ENCODE measurements around the gene BLVRB.
"Not testable (repeated sequence)": the region's sequence is repeated elsewhere in the genome, so short reads cannot be mapped to it uniquely, and the experiment has no call there.

The BLVRB gene

DNA sequence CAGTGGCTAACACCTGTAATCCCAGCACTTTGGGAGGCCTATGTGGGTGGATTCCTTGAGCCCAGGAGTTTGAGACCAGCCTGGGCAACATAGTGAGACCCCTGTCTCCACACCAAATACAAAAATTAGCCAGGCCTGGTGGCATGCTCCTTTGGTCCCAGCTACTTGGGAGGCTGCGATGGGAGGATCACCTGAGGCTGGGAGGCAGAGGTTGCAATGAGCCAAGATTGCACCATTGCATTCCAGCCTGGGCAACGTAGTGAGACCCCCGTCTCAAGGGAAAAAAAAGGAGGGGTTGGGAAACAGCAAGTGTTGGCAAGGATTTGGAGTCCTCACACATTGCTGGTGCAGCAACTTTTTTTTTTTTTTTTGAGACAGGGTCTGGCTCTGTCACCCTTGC is 20.5 kb upstream of the BLVRB start:
- no peak for DNase-seq

DNA sequence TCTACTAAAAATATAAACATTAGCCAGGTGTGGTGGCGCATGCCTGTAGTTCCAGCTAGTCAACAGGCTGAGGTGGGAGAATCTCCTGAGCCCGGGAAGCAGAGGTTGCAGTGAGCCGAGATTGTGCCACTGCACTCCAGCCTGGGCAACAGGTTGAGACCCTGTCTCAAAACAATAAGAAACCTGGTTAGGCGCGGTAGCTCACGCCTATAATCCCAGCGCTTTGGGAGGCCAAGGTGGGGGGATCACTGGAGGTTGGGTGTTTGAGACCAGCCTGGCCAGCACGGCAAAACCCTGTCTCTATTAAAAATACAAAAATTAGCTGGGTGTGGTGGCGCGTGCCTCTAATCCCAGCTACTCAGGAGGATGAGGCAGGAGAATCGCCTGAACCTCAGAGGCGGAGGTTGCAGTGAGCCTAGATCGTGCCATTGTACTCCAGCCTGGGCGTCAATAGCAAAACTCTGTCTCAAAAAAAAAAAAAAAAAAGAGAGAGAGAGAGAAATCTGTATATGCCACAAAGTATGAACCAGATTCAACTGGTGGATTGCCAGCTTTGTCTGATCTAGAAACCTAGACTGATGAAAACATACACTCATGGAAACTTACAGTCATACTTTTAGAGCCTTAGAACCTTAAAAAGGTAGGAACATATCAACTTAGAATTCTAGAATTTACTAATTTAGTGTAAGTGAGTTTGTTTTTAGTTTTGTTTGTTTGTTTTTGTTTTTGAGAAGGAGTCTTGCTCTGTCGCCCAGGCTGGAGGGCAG is 10.5 kb upstream of the BLVRB start:
- DNase-seq: not testable (repeated sequence)

DNA sequence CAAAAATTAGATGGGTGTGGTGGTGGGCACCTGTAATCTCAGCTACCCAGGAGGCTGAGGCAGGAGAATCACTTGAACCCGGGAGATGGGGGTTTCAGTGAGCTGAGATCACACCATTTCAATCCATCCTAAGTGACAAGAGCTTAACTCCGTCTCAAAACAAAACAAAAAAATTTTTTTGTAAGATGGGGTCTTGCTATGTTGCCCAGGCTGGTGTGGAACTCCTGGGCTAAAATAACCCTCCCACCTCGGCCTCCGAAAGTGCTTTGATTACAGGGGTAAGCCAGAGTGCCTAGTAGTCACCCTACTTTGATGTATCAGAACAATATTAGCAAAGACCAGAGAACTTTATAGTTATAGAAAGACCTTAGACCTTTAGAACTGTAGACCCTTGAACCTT is 9.2 kb upstream of the BLVRB start:
- DNase-seq: no peak

- DNase-seq: no peak
Measured at GRCh38 chr19:40472516-40472915, 7.0 kb upstream of the BLVRB start.

DNA sequence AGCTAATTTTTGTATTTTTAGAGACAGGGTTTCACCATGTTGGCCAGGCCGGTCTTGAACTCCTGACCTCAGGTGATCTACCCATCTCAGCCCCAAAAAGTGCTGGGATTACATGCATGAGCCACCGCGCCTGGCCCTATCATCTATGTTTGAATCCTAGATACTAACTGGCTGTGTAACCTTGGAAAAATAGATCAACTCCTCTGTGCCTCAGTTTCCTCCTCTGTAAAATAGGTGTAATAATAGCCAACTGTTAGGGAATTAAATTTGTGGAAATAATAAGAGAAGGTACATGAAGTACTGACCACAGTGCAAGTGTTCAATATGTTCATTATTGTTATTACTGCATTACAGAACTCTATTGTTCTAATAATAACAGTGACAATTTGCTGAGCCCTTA is 5.6 kb upstream of the BLVRB start:
- no peak for DNase-seq

GRCh38 chr19:40469011-40469410 is 3.5 kb upstream of the BLVRB start:
- no peak for DNase-seq

GRCh38 chr19:40466985-40467734 is 1.6 kb upstream of the BLVRB start, which contains the start of gene SPTBN4:
TSS of gene SPTBN4 (plus strand) at chr19:40467001. CDS start at chr19:40472622, 5,621 bp downstream.
- no peak for DNase-seq

- no peak for DNase-seq
Measured at GRCh38 chr19:40466219-40466984, 857 bp upstream of the BLVRB start.

- DNase-seq: no peak
Measured at GRCh38 chr19:40465025-40465556, 454 bp downstream of the BLVRB start.

- peak; percentile 60 to 88 for DNase-seq
Measured at GRCh38 chr19:40464059-40465024, 1.2 kb downstream of the BLVRB start.

DNA sequence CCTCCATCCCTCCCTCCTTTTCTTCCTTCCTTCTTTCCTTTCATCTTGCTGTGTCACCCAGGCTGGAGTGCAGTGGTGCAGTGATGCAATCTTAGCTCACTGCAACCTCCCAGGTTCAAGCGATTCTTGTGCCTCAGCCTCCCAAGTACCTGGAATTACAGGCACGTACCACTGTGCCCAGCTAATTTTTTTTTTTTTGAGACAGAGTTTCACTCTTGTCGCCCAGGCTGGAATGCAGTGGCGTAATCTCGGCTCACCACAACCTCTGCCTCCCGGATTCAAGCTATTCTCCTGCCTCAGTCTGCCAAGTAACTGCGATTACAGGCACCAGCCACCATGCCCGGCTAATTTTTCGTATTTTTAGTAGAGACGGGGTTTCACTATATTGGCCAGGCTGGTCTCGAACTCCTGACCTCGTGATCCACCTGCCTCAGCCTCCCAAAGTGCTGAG is 1.9 kb downstream of the BLVRB start:
- not testable (repeated sequence) for DNase-seq

DNA sequence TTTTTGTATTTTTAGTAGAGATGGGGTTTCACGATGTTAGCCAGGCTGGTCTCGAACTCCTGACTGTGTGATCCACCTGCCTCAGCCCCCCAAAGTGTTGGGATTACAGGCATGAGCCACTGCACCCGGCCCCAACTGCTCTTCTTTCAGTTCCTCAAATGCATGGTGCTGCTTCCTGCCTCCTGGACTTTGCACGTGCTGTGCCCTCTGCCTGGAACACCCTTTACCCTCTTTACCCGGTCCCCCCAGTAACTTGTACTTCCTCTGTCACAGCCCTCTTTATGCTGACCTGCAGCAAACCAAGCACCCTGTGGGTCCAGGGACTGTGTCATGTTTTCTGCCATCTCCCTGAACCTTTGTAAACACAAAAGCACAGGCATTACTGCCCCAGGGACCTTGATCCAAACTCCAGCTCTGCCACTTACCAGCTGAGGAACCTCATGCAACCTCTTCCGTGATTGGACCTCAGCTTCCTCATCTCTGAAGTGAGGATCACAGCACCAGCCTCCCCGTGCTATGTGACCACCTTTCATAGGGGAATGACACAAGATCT is 3.8 kb downstream of the BLVRB start:
- no peak for DNase-seq

GRCh38 chr19:40460185-40460584 is 5.4 kb downstream of the BLVRB start:
- no peak for DNase-seq

DNA sequence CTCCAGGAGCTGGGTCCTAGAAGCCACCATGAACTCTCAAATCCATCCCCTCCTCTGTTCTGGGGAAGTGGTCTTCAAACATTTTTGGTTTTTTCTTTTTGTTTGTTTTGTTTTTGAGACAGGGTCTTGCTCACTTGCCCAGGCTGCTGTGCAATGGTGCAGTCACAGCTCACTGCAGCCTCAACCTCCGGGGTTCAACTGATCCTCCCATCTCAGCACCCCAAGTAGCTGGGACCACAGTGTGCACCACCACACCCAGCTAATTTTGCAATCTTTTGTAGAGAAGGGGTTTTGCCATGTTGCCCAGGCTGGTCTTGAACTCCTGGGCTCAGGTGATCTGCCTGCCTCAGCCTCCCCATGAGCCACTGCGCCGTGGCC is 7.0 kb downstream of the BLVRB start:
- no peak for DNase-seq

GRCh38 chr19:40457953-40458596 is 7.5 kb downstream of the BLVRB start:
- DNase-seq: no peak

- no peak for DNase-seq
Measured at GRCh38 chr19:40457048-40457447, 8.5 kb downstream of the BLVRB start.

DNA sequence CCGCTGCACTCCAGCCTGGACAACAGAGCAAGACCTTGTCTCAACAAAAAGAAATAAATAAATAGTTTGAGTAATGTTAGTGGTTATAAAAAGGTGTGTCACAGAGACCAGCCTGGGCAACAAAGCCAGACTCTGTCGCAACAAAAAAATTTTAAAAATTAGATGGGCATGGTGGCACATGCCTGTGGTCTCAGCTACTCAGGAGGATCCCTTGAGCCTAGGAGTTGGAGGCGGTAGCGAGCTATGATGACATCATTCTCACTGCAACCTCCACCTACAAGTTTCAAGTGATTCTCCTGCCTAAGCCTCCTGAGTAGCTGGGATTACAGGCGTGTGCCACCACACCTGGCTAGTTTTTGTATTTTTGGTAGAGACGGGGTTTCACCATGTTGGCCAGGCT is 11.6 kb downstream of the BLVRB start:
- DNase-seq: not testable (repeated sequence)

DNA sequence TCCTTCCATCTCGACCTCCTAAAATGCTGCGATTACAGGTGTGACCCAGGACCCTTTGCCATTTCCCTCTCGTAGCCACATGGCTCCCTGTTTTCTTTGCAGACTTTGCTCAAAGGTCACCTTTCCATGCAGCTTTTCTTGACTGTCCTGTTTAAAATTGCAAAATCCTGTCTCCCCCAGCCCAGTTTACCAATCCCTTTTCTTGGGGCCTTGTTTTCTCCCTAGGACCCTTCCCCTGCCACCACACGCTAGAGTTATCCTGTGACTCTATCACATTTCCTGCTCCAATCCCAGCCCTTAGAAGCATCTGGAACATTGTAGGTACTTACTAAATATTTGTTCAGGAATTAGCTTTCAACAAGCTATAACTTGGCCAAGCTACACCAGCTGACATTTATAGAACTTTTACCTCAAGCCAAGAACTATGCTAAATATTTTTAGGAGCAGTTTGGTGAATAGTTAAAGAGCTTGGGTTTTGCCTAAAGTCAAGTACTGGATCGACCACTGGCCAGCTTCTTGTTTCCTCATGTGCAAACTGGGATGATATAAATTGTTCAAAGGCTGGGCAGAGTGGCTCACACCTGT is 12.3 kb downstream of the BLVRB start:
- no peak for DNase-seq

DNA sequence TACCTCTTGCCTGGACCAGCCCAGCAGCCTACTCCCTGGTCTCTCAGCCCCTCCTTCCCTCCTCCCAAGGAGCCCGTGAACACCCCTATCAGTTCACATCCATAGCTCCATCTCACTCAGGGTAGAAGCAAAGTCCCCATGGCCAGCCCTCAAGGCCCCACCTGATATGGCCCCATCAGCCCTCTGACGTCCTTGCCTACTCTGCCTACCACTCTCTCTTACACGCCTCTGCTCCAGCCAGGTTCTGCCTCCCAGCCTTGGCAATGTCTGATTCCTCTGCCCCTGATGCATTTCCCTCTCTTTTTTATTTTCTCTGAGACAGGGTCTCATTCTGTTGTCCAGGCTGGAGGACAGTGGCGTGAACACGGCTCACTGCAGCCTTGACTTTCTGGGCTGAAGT is 13.5 kb downstream of the BLVRB start:
- no peak for DNase-seq

- no peak for DNase-seq
Measured at GRCh38 chr19:40450664-40451063, 14.9 kb downstream of the BLVRB start.

DNA sequence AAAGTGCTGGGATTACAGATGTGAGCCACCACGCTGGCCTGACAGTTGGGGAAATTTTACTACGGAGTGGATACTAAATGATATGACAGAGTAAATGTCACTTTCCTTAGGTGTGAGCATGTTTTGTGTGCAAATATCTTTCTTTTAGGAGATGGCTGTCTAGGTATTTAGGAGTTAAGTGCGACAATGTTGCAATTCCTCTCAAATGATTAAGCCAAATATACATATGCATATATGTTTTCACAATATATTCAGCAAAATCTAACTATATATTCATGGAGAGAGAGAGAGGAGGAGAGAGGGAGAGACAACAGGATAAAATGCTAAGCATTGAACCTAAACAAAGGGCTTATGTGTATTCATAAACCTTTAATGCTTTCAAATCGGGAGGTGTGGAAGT is 16.0 kb downstream of the BLVRB start:
- DNase-seq: no peak
